Measurements from ENCODE around the gene ZRANB3. TPM values are rescaled to one million over a fixed set of nuclear protein-coding genes. Genes with fewer than 3 reads are reported as not detected.

The ZRANB3 gene
- total and polyA plus RNA-seq, 4 donors, result 2.5 to 7.2 (median 4.1) TPM

DNA sequence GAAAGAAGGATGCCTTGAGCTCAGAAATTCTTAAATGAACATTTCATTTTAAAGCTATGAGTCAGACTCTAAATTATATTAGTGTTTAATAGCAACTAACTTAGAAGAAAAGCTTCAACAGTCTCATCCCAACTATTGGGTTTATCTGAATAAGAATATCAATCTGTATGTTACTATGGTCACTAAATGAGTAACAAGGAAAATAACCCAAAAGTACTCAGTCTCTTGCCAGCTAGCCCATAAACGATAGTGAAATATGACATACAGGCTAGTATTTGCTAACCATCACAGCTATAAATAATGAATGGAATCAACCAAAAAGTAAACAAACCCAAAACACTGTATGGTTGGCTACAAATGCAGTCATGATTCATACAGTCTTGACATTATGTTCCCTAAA, 304.1 kb downstream of the ZRANB3 start:
- TF ChIP-seq, protein P1, sequence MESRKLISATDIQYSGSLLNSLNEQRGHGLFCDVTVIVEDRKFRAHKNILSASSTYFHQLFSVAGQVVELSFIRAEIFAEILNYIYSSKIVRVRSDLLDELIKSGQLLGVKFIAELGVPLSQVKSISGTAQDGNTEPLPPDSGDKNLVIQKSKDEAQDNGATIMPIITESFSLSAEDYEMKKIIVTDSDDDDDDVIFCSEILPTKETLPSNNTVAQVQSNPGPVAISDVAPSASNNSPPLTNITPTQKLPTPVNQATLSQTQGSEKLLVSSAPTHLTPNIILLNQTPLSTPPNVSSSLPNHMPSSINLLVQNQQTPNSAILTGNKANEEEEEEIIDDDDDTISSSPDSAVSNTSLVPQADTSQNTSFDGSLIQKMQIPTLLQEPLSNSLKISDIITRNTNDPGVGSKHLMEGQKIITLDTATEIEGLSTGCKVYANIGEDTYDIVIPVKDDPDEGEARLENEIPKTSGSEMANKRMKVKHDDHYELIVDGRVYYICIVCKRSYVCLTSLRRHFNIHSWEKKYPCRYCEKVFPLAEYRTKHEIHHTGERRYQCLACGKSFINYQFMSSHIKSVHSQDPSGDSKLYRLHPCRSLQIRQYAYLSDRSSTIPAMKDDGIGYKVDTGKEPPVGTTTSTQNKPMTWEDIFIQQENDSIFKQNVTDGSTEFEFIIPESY (IDR thresholded peaks at IDR 0.05), result no peak
- TF ChIP-seq HNF4A (conservative IDR thresholded peaks at IDR 0.05) (no peak), REST (IDR thresholded peaks at IDR 0.05) (no peak), MAX (IDR thresholded peaks at IDR 0.05) (no peak), RAD21 (IDR thresholded peaks at IDR 0.05) (no peak), YY1 (IDR thresholded peaks at IDR 0.05) (no peak), RXRA (IDR thresholded peaks at IDR 0.05) (no peak), FOXA2 (IDR thresholded peaks at IDR 0.05) (no peak), GABPA (IDR thresholded peaks at IDR 0.05 in 1 of 2, conservative IDR thresholded peaks at IDR 0.05 in 1 of 2) (no peak), NR2F2 (IDR thresholded peaks at IDR 0.05) (no peak), FOXA1 (IDR thresholded peaks at IDR 0.05) (no peak), TAF1 (conservative IDR thresholded peaks at IDR 0.05) (no peak)
- TF ChIP-seq, protein P2, sequence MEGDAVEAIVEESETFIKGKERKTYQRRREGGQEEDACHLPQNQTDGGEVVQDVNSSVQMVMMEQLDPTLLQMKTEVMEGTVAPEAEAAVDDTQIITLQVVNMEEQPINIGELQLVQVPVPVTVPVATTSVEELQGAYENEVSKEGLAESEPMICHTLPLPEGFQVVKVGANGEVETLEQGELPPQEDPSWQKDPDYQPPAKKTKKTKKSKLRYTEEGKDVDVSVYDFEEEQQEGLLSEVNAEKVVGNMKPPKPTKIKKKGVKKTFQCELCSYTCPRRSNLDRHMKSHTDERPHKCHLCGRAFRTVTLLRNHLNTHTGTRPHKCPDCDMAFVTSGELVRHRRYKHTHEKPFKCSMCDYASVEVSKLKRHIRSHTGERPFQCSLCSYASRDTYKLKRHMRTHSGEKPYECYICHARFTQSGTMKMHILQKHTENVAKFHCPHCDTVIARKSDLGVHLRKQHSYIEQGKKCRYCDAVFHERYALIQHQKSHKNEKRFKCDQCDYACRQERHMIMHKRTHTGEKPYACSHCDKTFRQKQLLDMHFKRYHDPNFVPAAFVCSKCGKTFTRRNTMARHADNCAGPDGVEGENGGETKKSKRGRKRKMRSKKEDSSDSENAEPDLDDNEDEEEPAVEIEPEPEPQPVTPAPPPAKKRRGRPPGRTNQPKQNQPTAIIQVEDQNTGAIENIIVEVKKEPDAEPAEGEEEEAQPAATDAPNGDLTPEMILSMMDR (IDR thresholded peaks at IDR 0.05; ENCODE audit: low read depth, low read length, missing input control), result no peak
- Histone ChIP-seq H3K27ac (ENCODE audit: low read depth in 1 of 2, low read length in 2 of 2) (no peak overlapping the region), H3K9ac (ENCODE audit: low read depth in 1 of 2, low read length in 2 of 2) (no peak overlapping the region), H3K4me1 (ENCODE audit: control insufficient read depth in 4 of 4, insufficient read depth in 4 of 4, low read length in 3 of 4) (no peaks in the 10 kb centered on the region), H3K9me3 (ENCODE audit: control insufficient read depth in 4 of 4, low read length in 3 of 4) (no peaks in the 10 kb centered on the region), H3K36me3 (ENCODE audit: control insufficient read depth in 4 of 4, insufficient read depth in 3 of 4, low read depth in 1 of 4, low read length in 3 of 4) (no peaks in the 10 kb centered on the region), H3K27me3 (ENCODE audit: control insufficient read depth in 4 of 4, insufficient read depth in 4 of 4, low read length in 3 of 4) (no peaks in the 10 kb centered on the region), H3K4me3 (ENCODE audit: low read depth in 1 of 3, low read length in 3 of 3) (no peak overlapping the region)
- DNase-seq (ENCODE audit: low spot score), result no peak
- 91% methylated on average over 1 of the region's 1 CpG for WGBS

- Histone ChIP-seq H3K36me3 (ENCODE audit: control insufficient read depth in 4 of 4, insufficient read depth in 3 of 4, low read depth in 1 of 4, low read length in 3 of 4) (no peaks in the 10 kb centered on the region), H3K9ac (ENCODE audit: low read depth in 1 of 2, low read length in 2 of 2) (no peak overlapping the region), H3K9me3 (ENCODE audit: control insufficient read depth in 4 of 4, low read length in 3 of 4) (no peaks in the 10 kb centered on the region), H3K4me3 (ENCODE audit: low read depth in 1 of 3, low read length in 3 of 3) (no peak overlapping the region), H3K27me3 (ENCODE audit: control insufficient read depth in 4 of 4, insufficient read depth in 4 of 4, low read length in 3 of 4) (no peaks in the 10 kb centered on the region), H3K27ac (ENCODE audit: low read depth in 1 of 2, low read length in 2 of 2) (no peak overlapping the region), H3K4me1 (ENCODE audit: control insufficient read depth in 4 of 4, insufficient read depth in 4 of 4, low read length in 3 of 4) (no peaks in the 10 kb centered on the region)
- TF ChIP-seq YY1 (IDR thresholded peaks at IDR 0.05) (no peak), SP1 (IDR thresholded peaks at IDR 0.05) (no peak), RAD21 (IDR thresholded peaks at IDR 0.05) (no peak), JUND (IDR thresholded peaks at IDR 0.05) (no peak), REST (IDR thresholded peaks at IDR 0.05) (no peak), NR2F2 (IDR thresholded peaks at IDR 0.05) (no peak), HNF4A (conservative IDR thresholded peaks at IDR 0.05) (no peak), MAX (IDR thresholded peaks at IDR 0.05) (no peak), FOXA1 (IDR thresholded peaks at IDR 0.05) (no peak)
- no peak for DNase-seq (ENCODE audit: low spot score)
These were observed 305.2 kb downstream of the ZRANB3 start for GRCh38 chr2:135225781-135226180.

All from liver (tissue), 9 donors.